K562 (cell line): Measurements from ENCODE around the gene ZNF8. TPM values are rescaled to one million over a fixed set of nuclear protein-coding genes. Genes with fewer than 3 reads are reported as not detected.

Source experiments
- BRCA1 ChIP-seq, 2 experiments: fragments of 450-650 bp in 1 of 2; sonication (generic) in 1 of 2; formaldehyde crosslinking in 1 of 2; IDR thresholded peaks; 2 replicates each; pipeline versions ENCODE4 v1.5.0 to v1.6.1; 2017 to 2020; ENCODE audit warnings: mild to moderate bottlenecking in 1 of 2, missing genetic modification reagents in 1 of 2
- CC2D1A ChIP-seq: fragments of 450-650 bp; IDR thresholded peaks from 2 replicates; pipeline ENCODE4 v1.6.1; 2017; ENCODE audit warnings: mild to moderate bottlenecking
- FIP1L1 ChIP-seq: fragments of 200-400 bp; formaldehyde crosslinking; IDR thresholded peaks from 2 replicates; pipeline ENCODE4 v1.6.1; 2018; ENCODE audit warnings: mild to moderate bottlenecking, low read depth, low read length; ENCODE audit not compliant: poor library complexity, severe bottlenecking
- FOXP1 ChIP-seq: sonication (generic); formaldehyde crosslinking; IDR thresholded peaks from 2 replicates; pipeline ENCODE4 v1.8.0; 2022; ENCODE audit warnings: mild to moderate bottlenecking, missing genetic modification reagents
- GATAD2B ChIP-seq: fragments of 450-650 bp; IDR thresholded peaks from 2 replicates; pipeline ENCODE4 v1.6.1; 2017; ENCODE audit warnings: mild to moderate bottlenecking, borderline replicate concordance
- HCFC1 ChIP-seq: IDR thresholded peaks from 2 replicates; pipeline ENCODE4 v1.6.1; 2012; ENCODE audit warnings: low read depth, low read length, improper control_type of control experiment
- MEIS2 ChIP-seq: fragments of 450-650 bp; IDR thresholded peaks from 2 replicates; pipeline ENCODE4 v1.6.1; 2014; ENCODE audit warnings: mild to moderate bottlenecking; ENCODE audit not compliant: partially characterized antibody
- PREB ChIP-seq: sonication (generic); formaldehyde crosslinking; IDR thresholded peaks from 2 replicates; pipeline ENCODE4 v1.8.1; 2023; ENCODE audit warnings: mild to moderate bottlenecking, missing genetic modification reagents
- SFPQ ChIP-seq: fragments of 200-400 bp; formaldehyde crosslinking; IDR thresholded peaks from 2 replicates; pipeline ENCODE4 v1.6.1; 2017; ENCODE audit warnings: mild to moderate bottlenecking, low read depth, low read length, moderate library complexity
- TEAD2 ChIP-seq: fragments of 450-650 bp; IDR thresholded peaks from 2 replicates; pipeline ENCODE4 v1.6.1; 2016; ENCODE audit warnings: missing genetic modification characterization, control low read depth, missing compliant biosample characterization
- ZBTB7A ChIP-seq: IDR thresholded peaks from 2 replicates; pipeline ENCODE4 v1.6.1; 2011; ENCODE audit warnings: low read depth, mild to moderate bottlenecking, low read length, moderate library complexity, borderline replicate concordance; ENCODE audit not compliant: control insufficient read depth
- ZNF512 ChIP-seq: IDR thresholded peaks from 2 replicates; pipeline ENCODE4 v1.6.1; 2016; ENCODE audit warnings: missing genetic modification characterization, missing compliant biosample characterization
- ZSCAN32 ChIP-seq: fragments of 450-650 bp; formaldehyde crosslinking; IDR thresholded peaks from 2 replicates; pipeline ENCODE4 v1.4.0; 2020; ENCODE audit warnings: mild to moderate bottlenecking, moderate library complexity
- polyA plus RNA-seq, 8 experiments: library from polyadenylated mRNA; depleted of rRNA in 4 of 8; stranded (reverse) in 5 of 8; unstranded in 3 of 8; fragments of >200 nt; fragmentation: Nextera tagmentation in 2 of 8; fragmentation: Illumina TruSeq in 1 of 8; extraction: Ambion mirVana in 2 of 8; extraction: Trizol in 1 of 8; gene quantifications; 2 replicates each; pipeline versions ENCODE4 v1.2.1 to v1.2.3, GENCODE V29; 2011 to 2014; ENCODE audit warnings: inconsistent platforms in 1 of 8, missing spikeins in 1 of 8
- total RNA-seq, 7 experiments: library from RNA; depleted of rRNA in 6 of 7; stranded (reverse); fragments of >200 nt in 6 of 7; fragmentation: Illumina TruSeq in 2 of 7; extraction: Trizol in 2 of 7; gene quantifications; 2 replicates each; pipeline versions ENCODE4 v1.2.1 to v1.2.3, GENCODE V29; 2011 to 2021; ENCODE audit warnings: low replicate concordance in 1 of 7

The ZNF8 gene
- total and polyA plus RNA-seq, 9 of the 15 experiments (the other 6 are each of a cell fraction or from before 2014, with no cell fraction given), result 0.71 to 7.7 (median 4.7) TPM

- TF ChIP-seq SFPQ, result no peak
- TF ChIP-seq PREB (CRISPR knock-in tag), result no peak
- no peak for TF ChIP-seq CC2D1A
- TF ChIP-seq MEIS2, result peak; percentile 68
- peak; percentile 22 for TF ChIP-seq FIP1L1
- TF ChIP-seq HCFC1, result no peak
- TF ChIP-seq GATAD2B, result no peak
- no peak for TF ChIP-seq ZSCAN32 (CRISPR knock-in tag)
- TF ChIP-seq BRCA1 (IDR thresholded peaks at IDR 0.05), result no peak
- TF ChIP-seq BRCA1 (CRISPR knock-in tag; IDR thresholded peaks at IDR 0.05), result no peak
- no peak for TF ChIP-seq ZNF512
- no peak for TF ChIP-seq TEAD2 (tag)
- TF ChIP-seq FOXP1 (CRISPR knock-in tag), result no peak
- TF ChIP-seq ZBTB7A, result peak; percentile 69; the same call in 1 of the 2 replicates
Observed at GRCh38 chr19:58346961-58347929, 68.5 kb downstream of the ZNF8 start (continued).
